HUDEP-2 (cell line): ENCODE data around the gene PTPN5.
A peak's percentile ranks its signal among the peaks of the same experiment; 100 is the strongest.
"Not testable (repeated sequence)": the region's sequence is repeated elsewhere in the genome, so short reads cannot be mapped to it uniquely, and the experiment has no call there.

Experiments
- DNase-seq, 76 experiments: peaks; one replicate each; lab custom pipeline; 2025; ENCODE audit not compliant: unreplicated experiment in 76 of 76; lab: John Stamatoyannopoulos, UW

Gene PTPN5

GRCh38 chr11:18696638-18697225 lies 94.9 kb downstream of the PTPN5 start:
- no peak for DNase-seq

DNA sequence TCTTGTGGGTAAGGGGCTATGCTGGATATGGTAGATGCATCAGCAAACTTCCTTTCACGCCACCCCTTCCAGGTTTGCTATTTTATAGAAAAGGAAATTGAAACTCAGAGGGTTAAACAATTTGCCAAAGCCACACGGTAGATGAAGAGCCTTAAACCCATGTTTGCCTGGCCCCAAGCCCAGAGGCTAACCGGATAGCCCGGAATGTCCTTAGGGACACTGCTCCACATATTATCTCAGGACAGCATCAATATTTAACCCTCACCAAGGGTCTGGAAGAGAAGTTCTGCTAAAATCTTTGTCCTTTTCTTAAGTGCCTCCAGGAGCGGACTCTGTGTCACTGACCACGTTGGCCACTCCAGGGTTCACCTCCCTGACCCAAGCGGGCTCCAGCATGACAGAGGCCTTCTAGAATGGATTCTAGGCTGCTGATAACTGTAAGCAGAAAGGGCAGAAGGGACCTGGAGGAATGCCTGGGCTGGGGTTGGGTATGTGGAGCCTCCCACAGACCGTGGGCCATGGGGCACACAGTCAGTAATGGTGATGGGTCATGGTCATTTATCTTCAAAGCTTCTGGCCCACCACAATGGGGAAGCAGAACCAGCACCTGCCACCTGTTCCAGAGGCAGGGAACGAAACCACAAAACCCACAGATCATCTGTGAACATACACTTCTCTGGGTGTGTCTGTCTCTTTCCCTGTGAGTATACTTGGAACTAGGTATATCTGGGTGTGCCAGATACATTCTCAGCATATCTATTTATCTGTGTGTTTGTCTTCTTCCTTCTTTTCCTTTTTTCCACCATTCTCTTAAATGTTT lies 98.4 kb downstream of the PTPN5 start:
- DNase-seq = peak in 6 of 76 experiments; percentile 1 to 26 (median 12)

DNA sequence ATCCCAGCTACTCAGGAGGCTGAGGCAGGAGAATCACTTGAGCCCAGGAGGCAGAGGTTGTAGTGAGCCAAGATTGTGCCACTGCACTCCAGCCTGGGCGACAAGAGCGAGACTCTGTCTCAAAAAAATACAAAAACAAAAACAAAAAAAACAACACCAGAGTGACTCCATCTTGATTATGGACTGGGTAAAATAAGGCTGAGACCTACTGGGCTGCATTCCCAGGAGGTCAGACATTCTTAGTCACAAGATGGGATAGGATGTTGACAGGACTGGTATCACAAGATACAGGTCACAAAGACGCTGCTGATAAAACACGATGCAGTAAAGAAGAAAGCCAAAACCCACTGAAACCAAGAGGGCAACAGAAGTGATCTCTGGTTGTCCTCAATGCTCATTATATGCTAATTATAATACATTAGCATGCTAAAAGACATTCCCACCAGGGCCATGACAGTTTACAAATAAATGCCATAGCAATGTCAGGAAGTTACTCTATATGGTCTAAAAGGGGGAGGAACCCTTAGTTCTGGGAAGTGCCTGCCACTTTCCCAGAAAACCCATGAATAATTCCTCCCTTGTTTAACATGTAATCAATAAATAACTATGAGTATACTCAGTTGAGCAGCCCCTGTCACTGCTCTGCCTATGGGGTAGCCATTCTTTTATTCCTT lies 100.0 kb downstream of the PTPN5 start:
- DNase-seq = peak in 1 of 76 experiments; percentile 13

DNA sequence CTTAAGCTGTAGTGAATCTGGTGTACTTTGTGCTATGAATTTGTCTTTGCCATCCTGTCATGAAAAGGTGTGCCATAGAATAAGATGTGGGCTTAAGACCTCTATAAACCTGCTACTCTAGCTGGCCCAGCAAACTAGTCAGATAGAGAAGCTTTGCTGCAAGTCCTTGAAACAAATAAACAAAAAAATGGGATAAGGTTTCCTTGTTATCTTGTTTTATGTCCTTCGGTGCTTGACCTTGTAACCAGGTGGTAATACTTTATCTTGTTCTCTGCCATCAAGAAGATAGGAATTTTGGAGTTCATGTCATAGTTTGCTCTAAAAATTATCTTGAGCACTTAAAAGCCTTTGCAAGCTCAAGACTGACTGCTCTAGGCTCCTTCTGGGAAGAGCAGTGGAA lies 107.3 kb downstream of the PTPN5 start:
- no peak for DNase-seq

DNA sequence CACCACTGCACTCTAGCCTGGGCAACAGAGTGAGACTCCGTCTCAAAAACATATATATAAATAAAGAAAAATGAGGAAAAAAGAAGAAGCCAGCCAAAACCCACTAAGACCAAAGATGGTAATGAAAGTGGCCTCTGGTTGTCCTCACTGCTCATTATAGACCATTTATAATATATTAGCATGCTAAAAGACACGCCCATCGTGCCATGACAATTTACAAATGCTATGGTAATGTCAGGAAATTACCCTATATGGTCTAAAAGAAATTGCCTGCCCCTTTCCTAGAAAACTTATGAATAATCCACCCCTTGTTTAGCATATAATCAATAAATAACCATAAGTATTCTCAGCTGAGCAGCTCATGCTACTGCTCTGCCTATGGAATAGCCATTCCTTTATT lies 109.1 kb downstream of the PTPN5 start:
- DNase-seq = no peak

GRCh38 chr11:18681949-18682348 lies 109.6 kb downstream of the PTPN5 start:
- not testable (repeated sequence) for DNase-seq
